IMR-90 (cell line): ENCODE data around the gene GJB5. TPM values are rescaled to one million over a fixed set of nuclear protein-coding genes. Genes with fewer than 3 reads are reported as not detected.

Source experiments
- ATAC-seq: fragments of 200-7000 bp; cut with Tn5 transposase; 2 replicates; pipeline ENCODE4 v1.9.1; 2020; ENCODE audit warnings: low read depth, mild to moderate bottlenecking, moderate library complexity
- BruUV-seq: library from RNA; stranded (reverse); fragments of 400-500 nt; replicated peaks from 2 replicates; lab custom pipeline; 2021; lab: Mats Ljungman, UMichigan
- CTCF ChIA-PET: fragments of 300-600 bp; formaldehyde crosslinking; extraction: SDS; loops from one replicate; lab custom pipeline; 2021; ENCODE audit warnings: antibody characterized with exemption; lab: Yijun Ruan, JAX
- POLR2A ChIA-PET: fragments of 300-600 bp; sonication (Branson Sonifier 250); formaldehyde crosslinking; loops from one replicate; lab custom pipeline; 2022; ENCODE audit warnings: antibody characterized with exemption; ENCODE audit not compliant: unreplicated experiment; lab: Charles Lee
- DNase-seq: peaks from one replicate; pipeline ENCODE4 v3.0.0; 2013
- H2AFZ ChIP-seq: replicated peaks from 2 replicates; pipeline ENCODE3; 2013; ENCODE audit warnings: low read length, mild to moderate bottlenecking; ENCODE audit not compliant: poor library complexity
- H2AK5ac ChIP-seq: 2 replicates; pipeline ENCODE4 v1.6.1; 2013; ENCODE audit warnings: low read depth, low read length, inconsistent platforms
- H2AK9ac ChIP-seq: replicated peaks from 2 replicates; pipeline ENCODE3; 2013; ENCODE audit warnings: mild to moderate bottlenecking, low read depth, low read length, moderate library complexity; ENCODE audit not compliant: poor library complexity
- H2BK120ac ChIP-seq: 2 replicates; pipeline ENCODE4 v1.6.1; 2013; ENCODE audit warnings: low read depth, low read length, inconsistent platforms
- H2BK15ac ChIP-seq: 3 replicates; pipeline ENCODE4 v1.6.1; 2013; ENCODE audit warnings: low read depth, low read length, inconsistent platforms
- H2BK20ac ChIP-seq: 2 replicates; pipeline ENCODE4 v1.6.1; 2013; ENCODE audit warnings: low read depth, mild to moderate bottlenecking, inconsistent platforms, low read length, moderate library complexity
- H2BK5ac ChIP-seq: 2 replicates; pipeline ENCODE4 v1.6.1; 2013; ENCODE audit warnings: mild to moderate bottlenecking, low read depth, low read length, inconsistent platforms; ENCODE audit not compliant: poor library complexity, severe bottlenecking
- H3K14ac ChIP-seq: replicated peaks from 2 replicates; pipeline ENCODE4 v1.6.1; 2013; ENCODE audit warnings: low read depth, low read length, inconsistent platforms
- H3K18ac ChIP-seq: 2 replicates; pipeline ENCODE4 v1.6.1; 2013; ENCODE audit warnings: low read depth, low read length, control low read depth
- H3K23ac ChIP-seq: 2 replicates; pipeline ENCODE4 v1.6.1; 2013; ENCODE audit warnings: low read depth, low read length, inconsistent platforms
- H3K27ac ChIP-seq: 2 replicates; pipeline ENCODE4 v1.5.1; 2013; ENCODE audit warnings: mild to moderate bottlenecking, control low read depth, low read length; ENCODE audit not compliant: insufficient read depth
- H3K27me3 ChIP-seq: 2 replicates; pipeline ENCODE4 v1.6.1; 2013; ENCODE audit warnings: low read length; ENCODE audit not compliant: control insufficient read depth, insufficient read depth
- H3K36me3 ChIP-seq: 2 replicates; pipeline ENCODE4 v1.6.1; 2013; ENCODE audit warnings: low read length, mixed read lengths; ENCODE audit not compliant: control insufficient read depth, insufficient read depth
- H3K4ac ChIP-seq: 2 replicates; pipeline ENCODE4 v1.6.1; 2013; ENCODE audit warnings: low read depth, low read length, inconsistent platforms
- H3K4me1 ChIP-seq: 2 replicates; pipeline ENCODE4 v1.6.1; 2013; ENCODE audit warnings: low read length, mixed read lengths; ENCODE audit not compliant: control insufficient read depth, insufficient read depth
- H3K4me2 ChIP-seq: 2 replicates; pipeline ENCODE4 v1.6.1; 2013; ENCODE audit warnings: low read depth, mild to moderate bottlenecking, control low read depth, low read length, moderate library complexity
- H3K4me3 ChIP-seq: 2 replicates; pipeline ENCODE4 v1.5.1; 2013; ENCODE audit warnings: low read depth, mild to moderate bottlenecking, control low read depth, low read length, moderate library complexity; ENCODE audit not compliant: insufficient read depth
- H3K56ac ChIP-seq: 2 replicates; pipeline ENCODE4 v1.6.1; 2013; ENCODE audit warnings: low read length, inconsistent platforms; ENCODE audit not compliant: insufficient read depth; ENCODE audit errors: extremely low read depth
- H3K79me1 ChIP-seq, 2 experiments: 2 replicates each; pipeline ENCODE4 v1.6.1; 2013; ENCODE audit warnings: low read length in 2 of 2, inconsistent platforms in 1 of 2, low read depth in 1 of 2
- H3K9ac ChIP-seq: 2 replicates; pipeline ENCODE4 v1.6.1; 2013; ENCODE audit warnings: low read depth, low read length, control low read depth
- H3K9me1 ChIP-seq: 2 replicates; pipeline ENCODE4 v1.6.1; 2013; ENCODE audit warnings: low read length, inconsistent platforms; ENCODE audit not compliant: insufficient read depth
- H3K9me3 ChIP-seq: 2 replicates; pipeline ENCODE4 v1.6.1; 2013; ENCODE audit warnings: low read length; ENCODE audit not compliant: control insufficient read depth, insufficient read depth
- H4K20me1 ChIP-seq: 2 replicates; pipeline ENCODE4 v1.6.1; 2013; ENCODE audit warnings: low read length, inconsistent platforms; ENCODE audit not compliant: insufficient read depth
- H4K5ac ChIP-seq: 2 replicates; pipeline ENCODE4 v1.6.1; 2013; ENCODE audit warnings: mild to moderate bottlenecking, low read depth, low read length, control low read depth
- H4K8ac ChIP-seq, 2 experiments: 2 replicates each; pipeline ENCODE4 v1.6.1; 2013; ENCODE audit warnings: low read depth in 2 of 2, low read length in 2 of 2, control low read depth in 1 of 2, inconsistent platforms in 1 of 2
- H4K91ac ChIP-seq: 2 replicates; pipeline ENCODE4 v1.6.1; 2013; ENCODE audit warnings: low read depth, low read length, inconsistent platforms; ENCODE audit not compliant: insufficient read depth
- BHLHE40 ChIP-seq: fragments of 150-350 bp; IDR thresholded peaks from 2 replicates; pipeline ENCODE4 v1.6.1; 2016; ENCODE audit warnings: mild to moderate bottlenecking, low read depth, low read length
- CEBPB ChIP-seq: IDR thresholded peaks from 2 replicates; pipeline ENCODE4 v1.6.1; 2012; ENCODE audit warnings: low read depth, low read length, improper control_type of control experiment
- CHD1 ChIP-seq: IDR thresholded peaks from 2 replicates; pipeline ENCODE4 v1.6.1; 2012; ENCODE audit warnings: low read depth, low read length, improper control_type of control experiment
- FOS ChIP-seq: fragments of 150-350 bp; IDR thresholded peaks from 2 replicates; pipeline ENCODE4 v1.6.1; 2016; ENCODE audit warnings: low read depth, low read length
- MAFK ChIP-seq: IDR thresholded peaks from 2 replicates; pipeline ENCODE4 v1.6.1; 2012; ENCODE audit warnings: low read depth, low read length, improper control_type of control experiment
- MAZ ChIP-seq: IDR thresholded peaks from 2 replicates; pipeline ENCODE4 v1.6.1; 2012; ENCODE audit warnings: low read depth, mild to moderate bottlenecking, low read length, improper control_type of control experiment, moderate library complexity, borderline replicate concordance
- MXI1 ChIP-seq: IDR thresholded peaks from 2 replicates; pipeline ENCODE4 v1.6.1; 2012; ENCODE audit warnings: low read depth, mild to moderate bottlenecking, low read length, moderate library complexity, borderline replicate concordance
- NFE2L2 ChIP-seq: fragments of 150-350 bp; IDR thresholded peaks from 2 replicates; pipeline ENCODE4 v1.6.1; 2016; ENCODE audit warnings: low read depth, mild to moderate bottlenecking, low read length
- POLR2A ChIP-seq: IDR thresholded peaks from 2 replicates; pipeline ENCODE4 v1.6.1; 2012; ENCODE audit warnings: mild to moderate bottlenecking, low read depth, low read length
- RAD21 ChIP-seq: IDR thresholded peaks from 2 replicates; pipeline ENCODE4 v1.6.1; 2012; ENCODE audit warnings: low read length, improper control_type of control experiment
- RCOR1 ChIP-seq: IDR thresholded peaks from 2 replicates; pipeline ENCODE4 v1.6.1; 2012; ENCODE audit warnings: mild to moderate bottlenecking, low read length, improper control_type of control experiment; ENCODE audit not compliant: insufficient replicate concordance
- RFX5 ChIP-seq: IDR thresholded peaks from 2 replicates; pipeline ENCODE4 v1.8.0; 2012; ENCODE audit warnings: low read depth, mild to moderate bottlenecking, low read length, moderate library complexity
- SMC3 ChIP-seq: fragments of 150-350 bp; IDR thresholded peaks from 2 replicates; pipeline ENCODE4 v1.6.1; 2016; ENCODE audit warnings: low read depth, mild to moderate bottlenecking, antibody characterized with exemption, low read length, moderate library complexity
- WGBS, 2 experiments: methylation state at CpG; one replicate each; pipeline versions ENCODE4 v1.1.5 to v1.1.7; 2013; ENCODE audit warnings: missing lambda C conversion rate in 2 of 2; ENCODE audit not compliant: insufficient read length in 1 of 2; ENCODE audit errors: extremely low coverage in 2 of 2; 5-methylcytosine and 5-hydroxymethylcytosine counted together
- dilution Hi-C: fragments of 300-500 bp; cut with HindIII; formaldehyde crosslinking; loops from one replicate; pipeline ENCODE4 v1.14.3; 2018; ENCODE audit warnings: low sequenced_read_pairs; ENCODE audit not compliant: unreplicated experiment
- in situ Hi-C: fragments of 300-500 bp; cut with MboI; formaldehyde crosslinking; loops from 3 replicates; pipeline ENCODE4 v1.14.3; 2019; ENCODE audit warnings: low sequenced_read_pairs, inconsistent platforms, mixed read lengths
- intact Hi-C: fragments of 100-400 bp; cut with micrococcal nuclease; formaldehyde crosslinking; loops from 2 replicates; pipeline ENCODE4 v1.10.0; 2022
- polyA plus RNA-seq, 3 experiments: library from polyadenylated mRNA; depleted of rRNA; stranded (reverse); fragments of >200 nt; gene quantifications; 2 replicates each; pipeline ENCODE4 v1.2.3, GENCODE V29; 2012; ENCODE audit warnings: low replicate concordance in 1 of 3
- total RNA-seq: library from RNA; depleted of rRNA; stranded (reverse); fragments of >200 nt; gene quantifications from 2 replicates; pipeline ENCODE4 v1.2.3, GENCODE V29; 2012
- TF ChIP-seq, protein P1 (sequence below): conservative IDR thresholded peaks from 2 replicates; pipeline ENCODE4 v1.5.1; 2012; ENCODE audit warnings: mild to moderate bottlenecking, low read depth, low read length, improper control_type of control experiment
- TF ChIP-seq, protein P2 (sequence below): fragments of 150-350 bp; IDR thresholded peaks from 2 replicates; pipeline ENCODE4 v1.6.1; 2017; ENCODE audit warnings: mild to moderate bottlenecking, antibody characterized with exemption, low read length, low read depth
- TF ChIP-seq, protein P3 (sequence below): fragments of 150-350 bp; IDR thresholded peaks from 2 replicates; pipeline ENCODE4 v1.6.1; 2016; ENCODE audit warnings: low read depth, mild to moderate bottlenecking, low read length, moderate library complexity, borderline replicate concordance

The GJB5 gene
- total and polyA plus RNA-seq, 2 of the 4 experiments (the other 2 are of a cell fraction), result 0.10 TPM; not detected in 1

DNA sequence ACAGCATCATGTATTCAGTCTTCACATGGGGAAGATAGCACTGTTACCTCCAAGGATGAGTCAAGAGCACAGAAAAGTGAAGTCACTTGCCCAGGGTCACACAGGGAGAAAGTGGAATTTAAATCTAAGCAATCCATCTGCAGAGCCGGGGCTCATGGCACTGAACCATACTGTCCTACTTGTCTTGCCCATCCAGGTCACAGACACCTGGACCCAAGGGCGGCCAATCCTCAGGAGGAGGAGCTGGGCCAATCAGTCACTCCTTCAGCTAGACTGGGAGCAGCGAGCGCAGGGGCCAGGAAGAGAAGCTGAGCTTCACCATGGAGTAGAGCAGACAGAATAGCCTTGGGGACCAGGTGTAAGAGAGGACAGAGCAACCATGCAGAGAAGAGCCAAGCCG lies 9.2 kb upstream of the GJB5 start:
- no TSS peak for BruUV-seq

More for the DNA sequence above, 9.2 kb upstream of the GJB5 start:
- DNase-seq (no peak), ATAC-seq (no peak)
- Histone ChIP-seq H3K56ac (no peak overlapping the region), H2BK120ac (no peak overlapping the region), H3K36me3 (no peaks in the 10 kb centered on the region), H2BK15ac (no peak overlapping the region), H3K9me1 (no peaks in the 10 kb centered on the region), H3K18ac (no peak overlapping the region), H4K5ac (no peak overlapping the region), H2BK5ac (no peak overlapping the region), H3K27ac (no peak overlapping the region), H3K14ac (no peak overlapping the region), H3K79me1 (no peaks in the 10 kb centered on the region), H3K27me3 (peaks cover 2% of the 10 kb centered on the region; the same call in 1 of the 2 replicates), H3K23ac (no peak overlapping the region), H2BK20ac (no peak overlapping the region), H2AK9ac (no peak overlapping the region), H3K9ac (no peak overlapping the region), H4K91ac (no peak overlapping the region), H3K9me3 (no peaks in the 10 kb centered on the region), H3K4me2 (no peak overlapping the region), H3K4ac (no peak overlapping the region), H2AK5ac (no peak overlapping the region), H4K20me1 (no peaks in the 10 kb centered on the region), H3K4me3 (no peak overlapping the region), H2AFZ (no peak overlapping the region), H3K4me1 (no peaks in the 10 kb centered on the region), H4K8ac (no peak overlapping the region)
- intact Hi-C loops (no loop called here), in situ Hi-C loops (loop anchor here (10.0 kb wide), 1 partner anchor 1111 kb away; no protein-coding TSS in a partner anchor), dilution Hi-C loops (no loop called here)
- CTCF ChIA-PET, result no interaction called here
- TF ChIP-seq BHLHE40, result no peak
- TF ChIP-seq, protein P1, sequence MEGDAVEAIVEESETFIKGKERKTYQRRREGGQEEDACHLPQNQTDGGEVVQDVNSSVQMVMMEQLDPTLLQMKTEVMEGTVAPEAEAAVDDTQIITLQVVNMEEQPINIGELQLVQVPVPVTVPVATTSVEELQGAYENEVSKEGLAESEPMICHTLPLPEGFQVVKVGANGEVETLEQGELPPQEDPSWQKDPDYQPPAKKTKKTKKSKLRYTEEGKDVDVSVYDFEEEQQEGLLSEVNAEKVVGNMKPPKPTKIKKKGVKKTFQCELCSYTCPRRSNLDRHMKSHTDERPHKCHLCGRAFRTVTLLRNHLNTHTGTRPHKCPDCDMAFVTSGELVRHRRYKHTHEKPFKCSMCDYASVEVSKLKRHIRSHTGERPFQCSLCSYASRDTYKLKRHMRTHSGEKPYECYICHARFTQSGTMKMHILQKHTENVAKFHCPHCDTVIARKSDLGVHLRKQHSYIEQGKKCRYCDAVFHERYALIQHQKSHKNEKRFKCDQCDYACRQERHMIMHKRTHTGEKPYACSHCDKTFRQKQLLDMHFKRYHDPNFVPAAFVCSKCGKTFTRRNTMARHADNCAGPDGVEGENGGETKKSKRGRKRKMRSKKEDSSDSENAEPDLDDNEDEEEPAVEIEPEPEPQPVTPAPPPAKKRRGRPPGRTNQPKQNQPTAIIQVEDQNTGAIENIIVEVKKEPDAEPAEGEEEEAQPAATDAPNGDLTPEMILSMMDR, result no peak
- no peak for TF ChIP-seq FOS
- no peak for TF ChIP-seq NFE2L2
- TF ChIP-seq MAZ, result no peak
- TF ChIP-seq SMC3, result no peak
- TF ChIP-seq, protein P2, sequence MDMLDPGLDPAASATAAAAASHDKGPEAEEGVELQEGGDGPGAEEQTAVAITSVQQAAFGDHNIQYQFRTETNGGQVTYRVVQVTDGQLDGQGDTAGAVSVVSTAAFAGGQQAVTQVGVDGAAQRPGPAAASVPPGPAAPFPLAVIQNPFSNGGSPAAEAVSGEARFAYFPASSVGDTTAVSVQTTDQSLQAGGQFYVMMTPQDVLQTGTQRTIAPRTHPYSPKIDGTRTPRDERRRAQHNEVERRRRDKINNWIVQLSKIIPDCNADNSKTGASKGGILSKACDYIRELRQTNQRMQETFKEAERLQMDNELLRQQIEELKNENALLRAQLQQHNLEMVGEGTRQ, result no peak
- TF ChIP-seq RAD21, result no peak
- TF ChIP-seq CEBPB, result no peak
- no peak for TF ChIP-seq CHD1
- no peak for TF ChIP-seq MAFK
- TF ChIP-seq RCOR1, result no peak
- TF ChIP-seq MXI1, result no peak
- no peak for TF ChIP-seq POLR2A
- no peak for TF ChIP-seq RFX5
- TF ChIP-seq, protein P3, sequence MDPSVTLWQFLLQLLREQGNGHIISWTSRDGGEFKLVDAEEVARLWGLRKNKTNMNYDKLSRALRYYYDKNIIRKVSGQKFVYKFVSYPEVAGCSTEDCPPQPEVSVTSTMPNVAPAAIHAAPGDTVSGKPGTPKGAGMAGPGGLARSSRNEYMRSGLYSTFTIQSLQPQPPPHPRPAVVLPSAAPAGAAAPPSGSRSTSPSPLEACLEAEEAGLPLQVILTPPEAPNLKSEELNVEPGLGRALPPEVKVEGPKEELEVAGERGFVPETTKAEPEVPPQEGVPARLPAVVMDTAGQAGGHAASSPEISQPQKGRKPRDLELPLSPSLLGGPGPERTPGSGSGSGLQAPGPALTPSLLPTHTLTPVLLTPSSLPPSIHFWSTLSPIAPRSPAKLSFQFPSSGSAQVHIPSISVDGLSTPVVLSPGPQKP, result no peak
- WGBS, 2 experiments, result 56% methylated on average over 3 of the region's 5 CpGs; no CpG with 5 or more reads in 1 of the 2 experiments
- POLR2A ChIA-PET, result no interaction called here
